Measurements from ENCODE around the gene DAW1. TPM values are rescaled to one million over a fixed set of nuclear protein-coding genes. Genes with fewer than 3 reads are reported as not detected.

Gene DAW1
- total and polyA plus RNA-seq, 12 donors = 0.26 TPM; not detected in 11

DNA sequence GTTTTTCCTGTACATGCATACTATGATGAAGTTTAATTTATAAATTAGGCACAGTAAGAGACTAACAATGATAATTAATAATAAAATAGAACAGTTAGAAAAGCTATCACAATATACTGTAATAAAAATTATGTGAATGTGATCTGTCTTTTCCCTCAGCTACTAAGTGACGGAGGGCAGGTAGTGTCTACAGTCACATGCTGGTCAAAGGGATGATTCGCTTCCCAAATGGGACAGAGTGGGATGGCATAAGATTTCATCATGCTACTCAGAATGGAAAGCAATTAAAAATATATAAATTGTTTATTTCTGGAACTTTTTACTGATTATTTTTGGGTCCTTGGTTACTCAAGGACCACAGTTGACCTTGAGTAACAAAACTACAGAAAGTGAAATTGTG, 71.5 kb downstream of the DAW1 start:
- no peak overlapping the region for H3K4me3 ChIP-seq
- H3K36me3 ChIP-seq (replicated peaks in 1 of 2) = no peaks in the 10 kb centered on the region
- no peaks in the 10 kb centered on the region for H3K27me3 ChIP-seq
- no peak for DNase-seq
- 33 to 88% (median 60%) methylated on average over 2 of the region's 2 CpGs for WGBS, 4 donors
- TF ChIP-seq, protein P1, sequence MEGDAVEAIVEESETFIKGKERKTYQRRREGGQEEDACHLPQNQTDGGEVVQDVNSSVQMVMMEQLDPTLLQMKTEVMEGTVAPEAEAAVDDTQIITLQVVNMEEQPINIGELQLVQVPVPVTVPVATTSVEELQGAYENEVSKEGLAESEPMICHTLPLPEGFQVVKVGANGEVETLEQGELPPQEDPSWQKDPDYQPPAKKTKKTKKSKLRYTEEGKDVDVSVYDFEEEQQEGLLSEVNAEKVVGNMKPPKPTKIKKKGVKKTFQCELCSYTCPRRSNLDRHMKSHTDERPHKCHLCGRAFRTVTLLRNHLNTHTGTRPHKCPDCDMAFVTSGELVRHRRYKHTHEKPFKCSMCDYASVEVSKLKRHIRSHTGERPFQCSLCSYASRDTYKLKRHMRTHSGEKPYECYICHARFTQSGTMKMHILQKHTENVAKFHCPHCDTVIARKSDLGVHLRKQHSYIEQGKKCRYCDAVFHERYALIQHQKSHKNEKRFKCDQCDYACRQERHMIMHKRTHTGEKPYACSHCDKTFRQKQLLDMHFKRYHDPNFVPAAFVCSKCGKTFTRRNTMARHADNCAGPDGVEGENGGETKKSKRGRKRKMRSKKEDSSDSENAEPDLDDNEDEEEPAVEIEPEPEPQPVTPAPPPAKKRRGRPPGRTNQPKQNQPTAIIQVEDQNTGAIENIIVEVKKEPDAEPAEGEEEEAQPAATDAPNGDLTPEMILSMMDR (IDR thresholded peaks at IDR 0.05) = no peak
- no peak for TF ChIP-seq POLR2A (IDR thresholded peaks at IDR 0.05)
- no peak overlapping the region for H3K27ac ChIP-seq
- intact Hi-C loops (cut with DNase I) = no loop called here
- no peaks in the 10 kb centered on the region for H3K9me3 ChIP-seq (replicated peaks in 1 of 3)
- H3K4me1 ChIP-seq (replicated peaks in 1 of 2) = no peaks in the 10 kb centered on the region

- 84 to 88% (median 86%) methylated on average over 3 of the region's 3 CpGs for WGBS, 4 donors
- Histone ChIP-seq H3K4me3 (no peak overlapping the region), H3K36me3 (replicated peaks in 1 of 2) (no peaks in the 10 kb centered on the region), H3K4me1 (replicated peaks in 1 of 2) (no peaks in the 10 kb centered on the region), H3K27me3 (no peaks in the 10 kb centered on the region), H3K27ac (no peak overlapping the region), H3K9me3 (replicated peaks in 1 of 3) (no peaks in the 10 kb centered on the region)
- no peak for DNase-seq
- intact Hi-C loops (cut with DNase I) = no loop called here
- TF ChIP-seq, protein P1 (IDR thresholded peaks at IDR 0.05) = no peak
- TF ChIP-seq POLR2A (IDR thresholded peaks at IDR 0.05) = no peak
Observed at GRCh38 chr2:227960317-227960716, 88.9 kb downstream of the DAW1 start.

DNA sequence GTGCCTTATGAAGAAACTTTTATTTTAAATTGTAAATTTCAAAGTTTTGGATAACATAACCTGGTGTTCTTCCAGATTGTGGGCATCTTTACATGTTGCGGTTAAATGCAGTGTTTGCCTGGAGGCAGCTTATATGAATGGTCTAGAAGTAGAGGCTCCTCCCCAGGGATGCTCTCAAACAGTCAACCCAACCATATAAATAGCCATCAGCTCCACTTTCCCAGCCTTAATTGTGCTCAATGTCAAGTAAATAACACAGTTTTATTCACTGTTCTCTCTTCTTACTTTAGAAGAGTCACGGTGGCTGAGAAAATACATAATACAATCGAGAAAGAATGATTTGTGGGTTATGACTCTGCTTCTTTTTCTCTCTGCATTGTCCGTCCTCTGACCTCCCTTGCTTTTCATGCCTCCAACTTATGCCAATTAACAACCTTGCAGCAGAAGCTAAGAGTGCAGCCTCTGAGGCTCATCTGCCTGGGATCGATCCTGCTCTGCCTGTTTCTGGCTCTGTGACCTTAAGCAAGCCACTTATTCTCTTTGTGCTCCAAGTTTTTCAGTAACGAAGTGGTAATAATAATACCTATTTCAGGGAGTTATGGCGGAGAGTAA, 100.3 kb downstream of the DAW1 start:
- no peak overlapping the region for H3K4me3 ChIP-seq
- no peak for DNase-seq
- H3K9me3 ChIP-seq (replicated peaks in 1 of 3) = no peaks in the 10 kb centered on the region
- TF ChIP-seq POLR2A (IDR thresholded peaks at IDR 0.05) = no peak
- TF ChIP-seq, protein P1 (IDR thresholded peaks at IDR 0.05) = no peak
- intact Hi-C loops (cut with DNase I) = no loop called here
- WGBS, 4 donors = 78 to 87% (median 80%) methylated on average over 7 of the region's 7 CpGs
- no peaks in the 10 kb centered on the region for H3K36me3 ChIP-seq (replicated peaks in 1 of 2)
- H3K27me3 ChIP-seq = no peaks in the 10 kb centered on the region
- H3K27ac ChIP-seq = no peak overlapping the region
- H3K4me1 ChIP-seq (replicated peaks in 1 of 2) = no peaks in the 10 kb centered on the region

GRCh38 chr2:227973241-227973640, 101.8 kb downstream of the DAW1 start:
- Histone ChIP-seq H3K27me3 (no peaks in the 10 kb centered on the region), H3K27ac (no peak overlapping the region), H3K36me3 (replicated peaks in 1 of 2) (no peaks in the 10 kb centered on the region), H3K4me3 (no peak overlapping the region), H3K9me3 (replicated peaks in 1 of 3) (no peaks in the 10 kb centered on the region), H3K4me1 (replicated peaks in 1 of 2) (no peaks in the 10 kb centered on the region)
- WGBS, 4 donors = 86 to 90% (median 87%) methylated on average over 3 of the region's 3 CpGs
- no peak for TF ChIP-seq POLR2A (IDR thresholded peaks at IDR 0.05)
- TF ChIP-seq, protein P1 (IDR thresholded peaks at IDR 0.05) = no peak
- no peak for DNase-seq
- intact Hi-C loops (cut with DNase I) = no loop called here

Small RNAs within 50 kb of the gene (small RNA-seq; reads per million reads assigned to genes)
- 0 reads per million in 2 donors for gene RF00402

Other genes starting within 250 kb of the DAW1 start
- not detected for gene SCYGR5, start 204.8 kb upstream of the DAW1 start, total RNA-seq
- gene SCYGR5, start 204.8 kb upstream of the DAW1 start, polyA plus RNA-seq = not detected
- 1 to 10 TPM in 4 of 9 donors, under 1 TPM in 4, not detected in 1; 0.18 to 2.4 (median 0.98) TPM for gene SLC19A3, start 153.6 kb upstream of the DAW1 start, total RNA-seq
- 1 to 10 TPM in 1 of 3 donors, under 1 TPM in 2; 0.37 to 7.9 (median 0.97) TPM for gene SLC19A3, start 153.6 kb upstream of the DAW1 start, polyA plus RNA-seq
- gene SCYGR6, start 146.9 kb upstream of the DAW1 start, total RNA-seq = not detected
- not detected for gene SCYGR6, start 146.9 kb upstream of the DAW1 start, polyA plus RNA-seq
- not detected for gene SCYGR7, start 143.3 kb upstream of the DAW1 start, total RNA-seq
- not detected for gene SCYGR7, start 143.3 kb upstream of the DAW1 start, polyA plus RNA-seq
- gene SCYGR8, start 125.7 kb upstream of the DAW1 start, total RNA-seq = not detected
- not detected for gene SCYGR8, start 125.7 kb upstream of the DAW1 start, polyA plus RNA-seq
- gene CCL20, start 57.8 kb upstream of the DAW1 start, total RNA-seq = under 1 TPM in 1 of 9 donors, not detected in 8; 0.39 TPM
- under 1 TPM; 0.40 to 0.80 (median 0.51) TPM for gene CCL20, start 57.8 kb upstream of the DAW1 start, polyA plus RNA-seq

All from adrenal gland (tissue), 12 donors.